Upper lobe of left lung (tissue), 4 donors: ENCODE results near the gene WSCD2.

ENCODE experiments used
- CTCF ChIP-seq, 6 experiments: fragments of 450-650 bp in 4 of 6; fragments of 200-600 bp in 2 of 6; sonication (generic) in 2 of 6; IDR thresholded peaks; one replicate each; pipeline ENCODE4 v1.5.1; 2016 to 2019; ENCODE audit warnings: antibody characterized with exemption in 6 of 6
- POLR2AphosphoS5 ChIP-seq, 2 donors: sonication (generic); formaldehyde crosslinking; IDR thresholded peaks; one replicate each; pipeline ENCODE4 v1.5.1; 2017; ENCODE audit warnings: antibody characterized with exemption in 2 of 2

- TF ChIP-seq POLR2AphosphoS5 (IDR thresholded peaks at IDR 0.05) (no peak), CTCF (IDR thresholded peaks at IDR 0.05) (no peak)
Measured at GRCh38 chr12:108109954-108110353, 19.1 kb upstream of the WSCD2 start.
